NCI-H2081 (cell line): ENCODE results near the gene GRIK4.
A peak's percentile ranks its signal among the peaks of the same experiment; 100 is the strongest.

Experiments
- DNase-seq, 2 experiments: peaks; one replicate each; lab custom pipeline; 2025; lab: John Stamatoyannopoulos, UW

GRIK4 gene

GRCh38 chr11:120707098-120707497, 195.6 kb downstream of the GRIK4 start:
- no peak for DNase-seq

DNA sequence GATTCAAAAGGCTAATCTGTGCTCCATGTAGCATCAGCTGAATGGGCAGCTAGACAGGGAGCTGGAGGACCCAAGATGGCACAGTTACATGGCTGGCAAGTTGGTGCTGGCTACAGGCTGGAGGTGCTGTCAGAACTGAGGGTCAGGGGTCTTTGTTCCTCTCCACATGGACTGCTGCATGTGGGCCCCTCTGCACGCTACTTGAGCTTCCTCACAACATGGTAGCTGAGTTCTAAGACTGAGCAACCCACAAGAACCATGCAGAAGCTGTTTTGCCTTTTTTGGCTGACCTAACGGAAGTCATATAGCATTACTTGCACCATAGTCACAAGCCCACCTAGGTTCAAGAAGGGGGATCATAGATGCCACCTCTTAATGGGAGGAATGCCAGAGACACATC, 196.1 kb downstream of the GRIK4 start:
- DNase-seq, result no peak

DNA sequence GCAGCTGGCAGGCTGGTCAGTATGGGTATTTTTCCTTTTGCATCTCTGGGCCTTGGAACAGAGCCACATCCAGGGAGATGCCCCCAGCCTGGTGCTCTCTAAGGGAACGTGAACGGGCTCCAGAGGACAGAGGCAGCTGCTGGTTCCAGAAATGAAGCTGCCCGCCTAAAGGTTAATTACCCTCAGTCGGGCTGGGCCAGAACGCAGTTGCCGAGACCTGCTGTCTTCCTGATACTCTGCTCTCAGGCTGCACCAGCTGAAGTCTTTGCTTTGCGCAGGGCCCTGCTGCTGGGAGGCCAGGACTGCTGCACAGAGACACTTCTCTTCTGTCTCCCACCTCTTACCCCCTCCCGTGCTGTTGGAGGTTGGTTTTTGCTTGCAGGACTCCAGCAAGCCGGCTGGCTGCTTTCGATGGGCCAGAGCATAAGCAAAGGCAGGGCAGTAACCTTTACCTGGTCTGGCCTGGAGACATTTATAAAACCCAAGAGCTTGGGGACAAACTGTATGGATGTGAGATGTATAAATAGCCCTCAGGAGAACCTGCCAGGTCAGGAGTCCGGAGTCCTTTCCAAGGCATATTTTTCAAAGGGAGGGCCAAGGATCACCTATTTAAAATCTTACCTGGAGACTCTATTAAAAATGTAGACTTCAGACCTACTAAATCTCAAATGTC, 197.1 kb downstream of the GRIK4 start:
- no peak for DNase-seq

- DNase-seq, result no peak
Observed at GRCh38 chr11:120709808-120710207, 198.3 kb downstream of the GRIK4 start.

- DNase-seq, result no peak
Observed at GRCh38 chr11:120710354-120711131, 199.0 kb downstream of the GRIK4 start.

DNA sequence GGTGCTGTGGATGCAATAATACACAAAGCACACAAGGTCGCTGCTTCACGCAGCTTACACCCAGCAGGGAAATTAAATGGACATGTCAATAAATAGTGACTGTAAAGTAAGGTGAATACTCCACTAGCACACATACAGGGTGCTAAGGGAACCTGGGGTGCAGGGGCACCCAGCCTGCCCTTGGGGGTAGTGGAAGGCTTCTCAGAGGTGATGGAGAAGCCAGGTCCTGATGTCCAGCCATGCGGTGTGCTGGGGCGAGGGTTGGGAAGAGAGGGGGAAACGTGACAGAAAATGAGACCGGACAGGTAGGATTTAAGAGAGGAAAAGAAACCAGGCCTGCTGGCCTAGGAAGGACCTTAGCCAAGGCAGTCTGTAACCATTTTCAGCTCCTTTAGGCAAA, 200.5 kb downstream of the GRIK4 start:
- peak in 1 of 2 experiments; percentile 12 for DNase-seq

GRCh38 chr11:120712881-120713280, 201.3 kb downstream of the GRIK4 start:
- DNase-seq, result no peak

GRCh38 chr11:120713296-120713695, 201.7 kb downstream of the GRIK4 start:
- no peak for DNase-seq

DNA sequence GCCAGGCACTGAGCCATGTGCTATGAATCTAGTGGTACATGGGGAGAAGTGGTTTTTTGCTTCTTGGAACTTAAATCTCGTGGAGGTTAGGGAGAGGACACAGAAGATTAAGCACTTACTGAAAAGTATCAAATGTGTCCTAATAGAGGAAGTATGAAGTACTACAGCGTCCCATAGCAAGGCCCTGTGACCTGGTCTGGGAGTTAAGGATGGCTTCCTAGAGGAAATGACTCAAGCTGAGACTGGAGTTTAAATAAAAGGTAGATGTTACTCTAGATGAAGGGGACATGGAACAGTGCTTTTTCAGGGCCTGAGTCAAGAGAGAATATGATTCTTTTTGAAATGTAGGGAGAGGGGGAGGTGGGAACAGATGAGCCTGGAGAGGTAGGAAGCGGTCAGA, 202.9 kb downstream of the GRIK4 start:
- no peak for DNase-seq

DNA sequence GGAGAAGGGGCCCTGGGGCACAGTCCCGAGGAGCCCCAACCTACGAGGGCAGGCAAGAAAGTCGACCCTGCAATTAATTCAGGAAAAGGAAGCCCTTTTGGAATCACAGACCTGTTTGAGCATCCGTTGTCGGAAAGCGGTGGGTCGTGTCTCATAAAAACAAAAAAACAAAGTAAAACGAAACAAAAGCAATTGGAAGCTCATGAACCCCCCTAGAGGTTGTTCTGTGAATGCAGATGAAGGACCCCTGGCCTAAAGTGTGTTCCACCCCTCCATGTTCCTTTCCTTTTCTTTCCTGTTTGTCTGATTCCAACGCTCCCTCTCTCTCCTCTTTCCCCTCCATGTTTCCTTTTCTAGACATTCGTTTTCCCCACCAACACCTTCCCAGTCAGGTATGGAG, 203.7 kb downstream of the GRIK4 start:
- DNase-seq, result peak in 1 of 2 experiments; percentile 16

DNA sequence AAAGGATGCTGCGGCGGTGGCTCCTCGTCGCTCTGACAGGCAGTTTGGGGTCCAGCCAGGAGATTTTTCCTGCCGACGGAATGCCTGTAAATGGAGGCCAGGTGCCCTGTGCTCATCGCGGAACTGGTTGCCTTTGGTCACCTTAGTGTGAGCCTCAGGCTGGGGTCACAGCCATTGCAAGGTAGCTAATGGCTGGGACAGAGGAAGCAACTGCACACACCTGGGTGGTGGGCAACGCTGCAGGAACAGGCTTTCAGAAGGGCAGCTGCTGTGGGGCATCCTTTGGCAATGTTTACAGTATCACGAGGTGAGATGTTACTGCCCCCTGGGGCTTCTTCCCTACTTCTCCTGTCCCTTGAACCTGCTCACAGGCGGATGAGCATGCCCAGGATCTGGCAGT, 205.5 kb downstream of the GRIK4 start:
- no peak for DNase-seq

DNA sequence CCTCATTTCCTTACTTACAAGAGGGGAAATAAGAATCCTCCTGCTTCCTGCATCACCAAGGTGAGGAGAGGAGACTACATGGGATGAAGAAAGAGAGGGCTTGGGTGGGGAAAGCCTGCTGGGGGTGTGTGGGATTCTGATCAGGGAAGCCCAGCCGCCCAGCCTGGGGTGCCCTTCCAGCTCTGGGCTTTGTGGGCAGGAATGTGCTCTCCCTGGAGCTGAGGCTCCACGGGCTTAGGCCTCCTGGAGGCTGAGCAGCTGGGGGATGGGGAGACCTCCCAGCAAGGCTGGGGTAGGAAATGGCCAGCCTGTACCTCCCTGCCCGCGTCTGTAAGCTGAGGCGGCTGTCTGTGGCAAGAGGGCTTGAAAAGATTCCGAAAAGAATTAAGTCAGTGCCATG, 206.1 kb downstream of the GRIK4 start:
- DNase-seq, result no peak

DNA sequence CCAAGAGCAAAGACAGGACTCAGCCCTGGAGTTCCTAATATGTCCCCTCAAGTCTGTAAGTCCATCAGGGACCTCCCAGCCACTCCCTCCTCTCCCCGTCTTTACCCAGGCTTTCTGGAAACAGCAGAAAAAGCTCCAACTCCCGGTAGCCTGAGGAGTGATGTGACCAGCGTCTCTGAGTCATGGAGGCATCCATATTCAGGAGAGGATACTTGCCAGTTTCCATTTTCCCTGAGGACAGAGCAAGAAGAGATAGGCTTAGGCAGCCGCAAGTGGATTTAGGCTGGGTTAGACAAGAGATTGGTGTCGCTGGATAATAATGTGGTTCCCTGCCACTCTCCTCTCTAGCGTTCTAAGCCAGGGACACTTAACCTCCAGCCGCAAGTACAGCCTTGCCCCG, 206.6 kb downstream of the GRIK4 start:
- no peak for DNase-seq

GRCh38 chr11:120719348-120719747, 207.8 kb downstream of the GRIK4 start:
- DNase-seq, result no peak

GRCh38 chr11:120720760-120721159, 209.2 kb downstream of the GRIK4 start:
- DNase-seq, result no peak

- no peak for DNase-seq
Observed at GRCh38 chr11:120722524-120722923, 211.0 kb downstream of the GRIK4 start.

DNA sequence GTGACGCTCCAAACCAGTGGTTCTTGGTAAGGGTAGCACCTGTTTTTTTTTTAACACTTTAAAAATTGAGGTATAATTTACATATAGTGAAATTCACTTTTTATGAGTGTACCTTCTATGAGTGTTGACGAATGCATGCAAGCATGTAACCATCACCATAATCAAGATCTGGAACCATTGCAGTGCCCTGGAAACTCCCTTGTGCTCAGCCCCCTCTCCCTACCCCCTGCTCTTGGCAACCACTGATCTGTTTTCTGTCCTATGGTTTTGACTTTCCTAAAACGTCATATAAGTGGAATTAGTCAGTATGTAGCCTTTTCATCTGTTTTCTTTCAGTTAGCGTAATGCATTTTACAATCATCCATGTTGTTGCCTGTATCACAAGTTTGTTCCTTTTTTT, 212.2 kb downstream of the GRIK4 start:
- DNase-seq, result no peak

DNA sequence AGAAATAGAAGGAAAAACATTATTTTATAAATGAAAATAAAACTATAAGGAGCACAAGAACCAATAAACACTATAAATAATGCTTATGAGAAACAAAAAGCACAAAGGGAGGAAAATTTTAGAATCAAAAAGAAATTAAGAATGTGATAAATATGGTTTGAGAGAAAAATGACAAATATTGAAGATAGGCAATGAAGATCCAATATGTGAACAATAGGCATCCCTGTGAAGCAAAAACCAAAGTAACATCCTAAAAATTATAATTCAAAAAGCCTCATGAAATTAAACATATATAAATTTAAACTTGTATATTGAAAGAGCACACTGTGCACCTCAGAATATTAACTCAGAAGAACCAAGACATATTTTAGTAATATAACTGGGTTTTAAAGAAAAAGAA, 216.2 kb downstream of the GRIK4 start:
- no peak for DNase-seq

DNA sequence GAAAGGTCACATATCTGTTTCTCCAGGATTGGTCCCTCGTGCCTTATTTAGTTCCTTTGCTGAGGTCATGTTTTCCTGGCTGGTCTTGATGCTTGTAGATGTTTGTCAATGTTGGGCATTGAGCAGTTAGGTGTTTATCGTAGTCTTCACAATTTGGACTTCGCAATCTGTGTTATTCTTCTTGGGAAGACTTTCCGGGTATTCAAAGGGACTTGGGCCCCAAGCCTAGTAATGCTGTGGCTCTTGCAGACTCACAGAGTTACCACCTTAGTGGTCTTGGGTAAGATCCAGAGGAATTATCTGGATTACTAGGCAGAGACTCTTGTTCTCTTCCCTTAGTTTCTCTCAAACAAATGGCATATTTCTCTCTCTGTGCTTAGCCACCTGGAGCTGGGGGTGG, 223.5 kb downstream of the GRIK4 start:
- no peak for DNase-seq

GRCh38 chr11:120738516-120739046, 227.0 kb downstream of the GRIK4 start:
- DNase-seq, result no peak

- DNase-seq, result no peak
Observed at GRCh38 chr11:120739780-120740179, 228.2 kb downstream of the GRIK4 start.

- no peak for DNase-seq
Observed at GRCh38 chr11:120740380-120740779, 228.8 kb downstream of the GRIK4 start.
